ENCODE data around the gene RNF220.

RNF220 gene

DNA sequence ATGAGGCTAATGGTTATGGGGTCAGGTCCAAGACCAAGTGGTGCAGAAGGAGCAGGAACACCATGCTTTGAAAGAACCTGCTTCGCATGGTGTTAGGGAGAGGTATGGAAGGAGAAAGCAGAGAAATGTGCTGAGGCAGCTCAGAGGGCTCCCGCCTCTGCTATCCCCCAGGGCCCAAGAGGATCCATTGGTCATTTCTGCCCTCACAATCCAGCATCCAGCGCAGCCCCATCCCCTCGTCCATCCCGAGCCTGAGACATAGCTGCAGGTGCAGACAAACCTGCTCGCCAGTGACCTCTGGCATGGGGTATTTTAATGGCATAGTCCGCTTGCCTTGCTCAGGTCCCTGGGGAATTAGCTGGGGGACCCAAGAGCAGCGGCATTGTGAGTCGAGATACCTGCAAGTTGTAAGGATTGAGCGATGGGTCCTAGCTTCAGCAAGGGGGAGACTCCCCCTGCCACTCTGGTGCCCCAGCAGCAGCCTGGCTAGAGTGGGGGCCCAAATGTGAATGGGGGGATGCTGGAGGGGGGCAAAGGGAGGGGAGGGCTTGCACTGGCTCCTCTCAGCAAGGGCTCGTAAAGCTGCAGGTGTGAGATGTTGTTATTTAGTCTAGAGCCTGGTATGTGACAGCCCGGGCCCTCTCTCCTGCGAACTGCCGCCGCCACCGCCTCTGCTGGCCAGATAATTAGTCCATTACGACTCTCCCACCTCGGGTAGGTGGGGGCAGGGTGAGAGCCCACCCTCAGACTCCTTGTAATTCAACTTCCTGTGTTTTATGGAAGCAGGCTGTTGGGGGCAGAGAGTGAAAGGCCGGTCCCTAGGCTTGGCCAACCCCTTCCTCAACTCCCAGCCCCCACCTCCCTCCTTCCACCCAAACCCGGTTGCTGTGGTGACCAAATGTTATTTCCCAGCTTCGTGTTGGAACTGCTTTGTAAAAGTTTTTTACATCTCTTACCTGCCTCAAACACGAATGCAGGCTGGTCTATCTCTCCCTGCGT is 118.8 kb downstream of the RNF220 start:
- no peak for DNase-seq (ENCODE audit: low read depth in 2 of 2)

DNA sequence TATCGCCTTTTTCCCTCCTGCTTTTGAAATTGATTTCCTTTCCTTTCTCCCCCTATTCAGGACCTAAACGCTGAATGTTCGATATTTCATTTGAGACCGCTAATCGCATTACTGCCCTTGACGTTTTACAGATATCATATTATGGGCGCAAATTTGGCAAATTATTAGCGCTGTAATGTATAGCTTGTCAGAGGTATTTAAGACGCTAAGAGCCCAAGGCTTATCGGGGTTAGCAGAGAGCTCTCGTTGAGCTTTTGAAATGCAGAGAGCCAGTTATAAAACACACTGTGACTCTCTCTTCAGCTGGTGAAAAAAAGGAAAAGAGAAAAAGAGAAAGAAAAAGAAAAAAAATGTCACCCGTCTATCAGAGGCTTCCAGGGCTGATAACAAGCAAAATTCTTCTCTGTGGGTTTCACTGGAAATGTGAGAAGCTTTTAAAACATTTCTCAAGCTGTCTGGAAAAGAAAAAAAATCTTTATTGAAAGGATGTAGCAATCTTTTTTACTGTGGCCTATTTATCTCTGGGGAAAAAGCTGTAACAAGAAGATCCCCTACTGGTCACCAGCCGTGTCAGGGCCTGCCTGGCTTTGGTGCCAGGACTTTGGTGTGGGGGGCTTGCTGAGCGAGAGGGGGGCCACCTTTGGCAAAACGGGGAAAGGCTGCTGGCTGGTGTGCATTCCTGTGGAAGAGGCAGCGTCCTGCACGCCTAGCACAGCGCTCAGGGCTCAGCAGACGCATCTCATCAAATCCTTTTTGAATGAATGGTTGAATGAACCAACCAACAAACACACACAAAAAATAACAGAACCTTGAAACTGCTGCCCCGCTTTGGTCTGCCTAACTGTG is 119.8 kb downstream of the RNF220 start:
- DNase-seq (ENCODE audit: low read depth in 2 of 2), result no peak

DNA sequence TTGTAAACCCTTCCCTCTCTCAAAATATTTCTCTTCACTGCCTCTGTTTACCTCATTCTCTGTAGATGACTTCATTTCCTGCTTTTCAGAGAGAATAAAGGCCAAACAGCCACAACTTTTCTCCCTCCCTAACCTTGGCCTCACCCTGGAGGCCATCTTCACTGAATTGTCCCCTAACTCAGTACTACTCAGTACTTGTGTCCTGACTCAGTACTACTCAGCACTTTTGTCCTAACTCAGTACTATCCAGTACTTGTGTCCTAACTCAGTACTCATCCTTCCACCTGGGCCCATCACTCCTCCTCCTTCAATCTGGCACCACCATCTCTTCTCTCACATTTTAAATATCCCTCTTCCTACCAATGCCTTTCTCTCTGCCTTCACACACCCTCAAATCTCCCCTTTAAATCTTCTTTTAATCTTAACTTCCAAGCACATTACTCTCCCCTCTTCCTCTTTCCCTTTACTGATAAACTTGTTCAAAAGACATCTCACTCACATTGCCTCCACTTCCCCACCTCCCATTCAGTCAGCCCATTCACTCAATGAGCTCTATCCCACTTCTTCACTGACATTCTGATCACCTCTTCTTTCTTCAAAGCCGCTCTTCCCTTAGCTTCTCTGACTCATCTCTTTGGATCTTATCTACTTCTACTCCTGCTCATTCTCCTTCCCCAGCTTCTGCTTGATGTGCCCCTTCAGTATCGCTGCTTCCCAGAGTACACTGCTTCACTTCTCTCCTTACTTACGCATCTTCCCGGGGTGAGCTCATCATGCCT is 121.4 kb downstream of the RNF220 start:
- no peak for DNase-seq (ENCODE audit: low read depth in 2 of 2)

DNA sequence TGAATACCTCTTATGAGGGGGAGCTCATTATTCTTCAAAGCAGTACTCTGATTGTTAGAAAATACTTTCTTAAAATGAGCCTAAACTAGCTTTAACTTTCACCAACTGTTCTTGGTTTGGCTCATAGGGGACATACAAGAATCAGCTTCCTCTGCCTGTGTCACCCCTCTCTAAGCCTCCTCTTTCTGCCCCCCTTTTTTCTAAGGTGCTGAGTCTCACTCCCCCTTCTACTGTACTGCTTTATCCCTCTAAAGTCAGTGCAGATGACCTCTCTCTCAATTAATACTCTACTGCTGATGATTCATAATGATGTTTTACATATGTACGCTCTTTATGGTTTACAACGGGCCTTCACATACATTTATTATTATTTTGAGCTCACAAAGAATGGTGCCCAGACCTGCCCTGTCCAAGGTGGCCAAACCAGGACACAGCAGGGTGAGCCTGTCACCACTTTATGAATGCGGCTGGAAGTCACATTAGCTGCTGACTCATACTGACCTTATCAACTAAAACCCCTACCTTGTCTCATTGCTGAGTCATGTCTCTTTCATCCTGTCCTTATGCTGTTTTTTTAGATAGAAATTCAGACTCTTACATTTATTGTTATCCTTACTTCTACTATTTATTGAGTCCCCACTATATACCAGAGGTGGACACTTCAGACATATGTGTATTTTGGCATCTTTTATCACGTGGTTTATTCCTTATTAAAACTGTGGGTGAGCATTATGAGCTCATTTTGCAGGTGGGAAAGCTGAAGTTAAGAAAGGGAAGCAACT is 126.9 kb downstream of the RNF220 start:
- no peak for DNase-seq (ENCODE audit: low read depth in 2 of 2)

DNA sequence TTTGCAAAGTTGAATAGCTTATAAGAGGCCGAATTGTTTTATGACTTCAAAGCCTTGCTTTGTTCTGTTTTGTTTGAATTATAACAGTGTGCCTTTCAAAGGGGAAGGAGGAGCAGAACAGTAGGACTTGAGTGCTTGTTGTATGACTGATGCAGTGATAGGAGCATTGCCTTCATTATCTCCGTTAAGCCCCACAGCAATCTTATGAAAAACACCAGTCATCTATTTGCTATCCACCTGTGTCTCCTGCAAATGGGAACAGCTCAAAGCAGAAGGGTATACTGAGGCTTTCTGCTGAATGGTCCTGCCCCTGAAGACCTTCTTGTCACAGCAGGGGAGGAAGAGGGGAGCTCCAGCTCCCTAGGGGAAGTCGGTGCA is 127.5 kb downstream of the RNF220 start:
- DNase-seq (ENCODE audit: low read depth in 2 of 2), result no peak

GRCh38 chr1:44534771-44535170 is 129.7 kb downstream of the RNF220 start:
- DNase-seq (ENCODE audit: low read depth in 2 of 2), result no peak

DNA sequence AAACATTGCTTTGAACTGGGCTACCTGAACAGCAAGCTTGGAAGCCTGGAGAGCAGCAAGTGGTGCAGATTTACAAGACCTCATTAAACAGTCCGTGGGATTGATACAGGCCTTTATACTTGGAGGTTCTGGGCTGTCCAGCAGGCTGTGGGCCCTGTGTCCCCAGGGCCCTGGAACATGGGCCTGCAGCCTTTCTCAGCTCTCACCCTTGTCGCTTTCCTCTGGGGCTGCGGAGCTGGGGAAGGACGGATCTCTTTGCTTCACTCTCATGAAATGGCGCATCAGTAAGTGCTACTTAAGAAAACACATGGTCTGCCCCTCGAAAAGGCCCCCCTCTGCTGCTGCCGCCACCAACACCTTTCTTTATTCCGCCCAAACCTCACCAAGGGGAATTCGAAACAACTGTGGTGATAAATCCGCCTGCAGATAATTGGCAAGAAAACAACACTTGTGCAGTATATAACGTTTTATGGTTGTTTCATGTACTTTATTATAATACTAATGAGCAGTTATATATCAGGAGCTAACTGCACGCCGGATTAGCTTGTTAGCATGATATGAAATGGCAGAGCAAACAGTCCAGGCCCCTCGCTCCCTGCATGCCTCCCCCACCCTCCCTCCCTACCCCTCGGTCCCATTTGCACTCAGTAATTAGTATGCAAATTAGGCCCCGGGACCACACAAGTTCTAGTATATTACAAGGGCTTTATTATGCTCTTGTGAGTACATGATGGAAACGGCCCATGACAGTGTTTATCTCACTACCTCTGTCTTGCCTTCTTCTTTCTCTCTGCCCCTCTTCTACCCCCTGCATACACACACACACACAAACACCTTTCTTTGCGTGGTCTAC is 131.5 kb downstream of the RNF220 start:
- no peak for DNase-seq (ENCODE audit: low read depth in 2 of 2)

GRCh38 chr1:44537538-44537937 is 132.5 kb downstream of the RNF220 start:
- DNase-seq (ENCODE audit: low read depth in 2 of 2), result no peak

- no peak for DNase-seq (ENCODE audit: low read depth in 2 of 2)
These were observed 132.9 kb downstream of the RNF220 start for GRCh38 chr1:44537956-44538355.

DNA sequence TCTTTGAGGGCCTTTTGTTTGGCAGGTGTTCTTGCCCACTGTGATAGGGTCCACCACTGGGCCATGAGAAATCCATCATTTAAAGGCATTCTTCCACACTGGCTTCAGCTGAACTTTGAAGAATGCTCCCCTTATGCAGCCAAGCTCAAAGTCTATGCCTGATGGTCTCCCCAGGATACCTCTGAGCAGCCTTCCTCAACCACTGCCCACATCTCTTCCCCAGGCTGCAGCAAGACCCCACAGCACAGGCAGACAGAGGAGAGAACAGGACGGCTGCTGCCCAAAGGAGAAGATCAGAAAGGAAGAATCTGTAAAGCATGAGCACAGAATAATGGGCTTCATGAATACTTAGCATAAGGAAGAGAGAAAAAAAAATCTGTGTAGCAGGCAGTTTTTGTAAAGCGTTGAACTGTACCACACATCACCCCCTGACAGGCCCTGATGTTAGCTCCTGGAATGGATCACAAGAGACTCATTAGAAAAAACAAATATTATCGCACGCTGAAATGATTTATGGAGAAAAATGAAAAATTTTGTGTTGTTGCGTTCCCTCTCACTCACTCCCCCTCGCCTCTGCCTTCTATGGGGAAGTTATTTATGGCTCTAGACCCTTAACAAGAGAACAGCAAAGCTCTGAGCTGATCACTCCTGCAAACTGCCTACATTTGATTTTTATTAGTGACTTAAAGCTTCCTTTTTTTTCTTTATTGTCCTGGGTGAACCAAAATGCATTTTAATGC is 135.1 kb downstream of the RNF220 start:
- DNase-seq (ENCODE audit: low read depth in 2 of 2), result no peak

GRCh38 chr1:44542420-44543063 is 137.5 kb downstream of the RNF220 start:
- no peak for DNase-seq (ENCODE audit: low read depth in 2 of 2)

DNA sequence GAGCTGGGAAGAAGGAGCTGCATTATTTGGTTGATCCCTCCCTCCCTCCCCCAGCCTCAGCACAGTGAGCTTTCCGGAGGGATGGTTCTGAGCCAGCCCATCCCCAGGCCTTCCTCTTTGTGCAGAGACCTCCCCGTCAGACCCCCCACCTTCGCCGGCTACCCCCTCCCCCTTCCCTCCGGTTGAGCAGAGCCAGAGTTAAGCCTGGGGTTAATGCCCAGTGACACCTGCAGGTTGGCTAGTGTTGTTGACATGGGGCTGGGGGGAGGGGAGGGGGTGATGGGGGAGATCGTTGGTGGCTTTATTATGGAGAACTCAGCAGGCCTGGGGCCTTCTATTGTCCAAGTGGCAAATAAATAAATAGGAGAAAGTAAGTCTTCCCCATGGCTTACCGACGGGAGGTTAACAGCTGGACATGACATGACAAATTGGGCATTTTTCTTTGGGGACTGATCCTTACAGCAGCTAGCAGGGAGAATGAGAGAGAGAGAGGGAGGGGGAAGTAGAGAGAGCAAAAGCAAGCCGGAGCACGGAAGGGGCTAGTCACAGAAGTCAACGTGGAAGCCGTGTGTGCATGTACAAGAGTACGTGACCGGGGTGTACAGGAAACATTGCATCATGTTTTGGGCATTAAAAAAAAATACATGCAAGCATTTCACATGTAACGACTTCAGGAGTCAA is 138.1 kb downstream of the RNF220 start:
- DNase-seq (ENCODE audit: low read depth in 2 of 2), result no peak

- DNase-seq (ENCODE audit: low read depth in 2 of 2), result no peak
These were observed 138.7 kb downstream of the RNF220 start for GRCh38 chr1:44543786-44544185.

GRCh38 chr1:44544960-44545359 is 139.9 kb downstream of the RNF220 start:
- DNase-seq (ENCODE audit: low read depth in 2 of 2), result no peak

GRCh38 chr1:44545961-44546360 is 140.9 kb downstream of the RNF220 start:
- DNase-seq (ENCODE audit: low read depth in 2 of 2), result no peak

DNA sequence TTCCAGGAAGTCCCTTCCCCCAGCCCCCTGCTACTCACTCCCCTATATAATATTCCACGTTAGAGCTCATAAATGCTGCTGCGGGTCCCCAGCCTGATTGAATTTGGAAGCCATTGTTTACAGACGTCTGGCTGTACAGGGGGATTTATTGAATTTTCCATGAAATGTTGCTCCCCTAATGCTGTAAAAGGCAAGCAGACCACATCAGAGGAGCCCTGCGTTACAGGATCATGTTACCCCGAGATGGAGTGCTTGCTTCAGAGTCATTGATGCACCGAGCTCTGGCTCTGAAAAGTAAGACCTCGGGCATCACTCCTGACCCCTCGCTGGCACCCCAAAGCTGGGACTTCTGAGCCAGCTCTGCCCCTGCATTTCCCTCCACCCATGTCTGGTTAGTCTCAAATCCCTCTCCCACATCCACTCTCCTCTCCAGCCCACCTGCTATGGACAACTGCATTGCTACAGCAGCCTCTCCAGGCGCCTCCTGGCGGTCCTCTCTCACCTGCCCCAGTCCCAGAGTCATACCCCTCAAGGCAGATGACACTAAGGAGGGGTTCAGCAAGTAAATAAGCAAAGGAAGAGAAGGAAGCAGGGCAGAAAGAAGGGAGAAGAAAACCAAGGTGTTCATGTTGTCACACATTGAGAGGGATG is 141.5 kb downstream of the RNF220 start:
- DNase-seq (ENCODE audit: low read depth in 2 of 2), result no peak

DNA sequence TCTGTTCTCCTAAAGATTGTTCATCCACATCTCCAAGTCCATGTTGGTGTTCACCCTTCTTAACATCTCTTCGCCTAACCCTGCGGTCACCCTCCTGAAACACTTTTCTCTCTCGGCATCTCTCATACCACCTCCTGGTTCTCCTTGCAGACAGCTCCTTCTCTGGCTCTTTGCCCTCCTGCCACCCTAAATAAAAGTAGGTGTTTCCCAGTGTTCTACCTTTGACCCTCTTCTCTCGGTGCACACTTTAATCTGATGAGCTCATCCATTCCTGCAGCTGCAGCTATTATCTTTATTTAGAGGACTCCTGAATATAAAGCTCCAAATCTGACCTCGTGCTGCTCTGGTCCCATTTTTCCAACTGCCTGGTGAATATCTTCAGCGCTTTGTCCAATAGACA is 142.3 kb downstream of the RNF220 start:
- no peak for DNase-seq (ENCODE audit: low read depth in 2 of 2)

DNA sequence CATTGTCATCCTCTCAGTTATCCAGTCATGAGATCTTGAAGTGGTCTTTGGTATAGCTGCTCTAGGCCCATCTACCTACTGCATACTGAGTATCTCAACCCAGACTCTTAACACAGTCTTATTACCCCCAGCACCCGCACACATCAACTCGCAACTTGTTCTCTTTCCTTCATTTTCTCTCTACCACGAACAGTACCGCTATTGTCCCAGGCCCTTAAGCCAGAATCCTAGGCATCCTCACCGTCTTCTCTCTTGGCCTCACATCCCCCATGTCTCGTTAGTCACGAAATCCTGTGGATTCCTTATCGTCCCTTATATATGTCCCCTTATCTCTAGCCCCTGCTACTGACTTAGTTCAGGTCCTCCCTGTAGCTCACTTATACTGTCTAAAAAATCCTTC is 142.8 kb downstream of the RNF220 start:
- DNase-seq (ENCODE audit: low read depth in 2 of 2), result no peak
